GM12865 (cell line): ENCODE results near the gene ELAVL1.

Experiments used
- DNase-seq: peaks from one replicate; pipeline ENCODE4 v3.0.0; 2010; ENCODE audit warnings: low read depth
- H3K4me3 ChIP-seq: 2 replicates; pipeline ENCODE4 v1.5.1; 2011; ENCODE audit warnings: mild to moderate bottlenecking, low read depth, low read length, control low read depth
- TF ChIP-seq, protein P1 (sequence below): IDR thresholded peaks from 2 replicates; pipeline ENCODE4 v1.5.1; 2011; ENCODE audit warnings: low read length, control low read depth, low read depth, inconsistent platforms; ENCODE audit not compliant: insufficient read depth; ENCODE audit errors: missing control alignments

Gene ELAVL1

DNA sequence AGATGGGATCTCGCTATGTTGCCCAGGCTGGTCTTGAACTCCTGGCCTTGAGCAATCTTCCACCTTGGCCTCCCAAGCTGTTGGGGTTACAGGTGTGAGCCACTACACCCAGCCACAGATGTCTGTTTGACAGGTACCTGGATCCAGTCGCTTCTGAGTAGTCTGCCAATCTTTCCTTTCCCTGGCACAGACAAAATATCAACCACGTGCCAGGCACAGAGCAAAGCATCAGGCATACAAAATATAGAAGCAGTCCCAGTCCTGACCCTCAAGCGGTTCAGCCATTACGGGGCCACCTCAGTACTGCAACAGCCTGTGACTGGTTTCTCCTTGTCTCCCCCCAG, 3.8 kb downstream of the ELAVL1 start:
- DNase-seq, result no peak
- peak overlapping the region; percentile 56 for H3K4me3 ChIP-seq
- TF ChIP-seq, protein P1, sequence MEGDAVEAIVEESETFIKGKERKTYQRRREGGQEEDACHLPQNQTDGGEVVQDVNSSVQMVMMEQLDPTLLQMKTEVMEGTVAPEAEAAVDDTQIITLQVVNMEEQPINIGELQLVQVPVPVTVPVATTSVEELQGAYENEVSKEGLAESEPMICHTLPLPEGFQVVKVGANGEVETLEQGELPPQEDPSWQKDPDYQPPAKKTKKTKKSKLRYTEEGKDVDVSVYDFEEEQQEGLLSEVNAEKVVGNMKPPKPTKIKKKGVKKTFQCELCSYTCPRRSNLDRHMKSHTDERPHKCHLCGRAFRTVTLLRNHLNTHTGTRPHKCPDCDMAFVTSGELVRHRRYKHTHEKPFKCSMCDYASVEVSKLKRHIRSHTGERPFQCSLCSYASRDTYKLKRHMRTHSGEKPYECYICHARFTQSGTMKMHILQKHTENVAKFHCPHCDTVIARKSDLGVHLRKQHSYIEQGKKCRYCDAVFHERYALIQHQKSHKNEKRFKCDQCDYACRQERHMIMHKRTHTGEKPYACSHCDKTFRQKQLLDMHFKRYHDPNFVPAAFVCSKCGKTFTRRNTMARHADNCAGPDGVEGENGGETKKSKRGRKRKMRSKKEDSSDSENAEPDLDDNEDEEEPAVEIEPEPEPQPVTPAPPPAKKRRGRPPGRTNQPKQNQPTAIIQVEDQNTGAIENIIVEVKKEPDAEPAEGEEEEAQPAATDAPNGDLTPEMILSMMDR, result no peak

DNA sequence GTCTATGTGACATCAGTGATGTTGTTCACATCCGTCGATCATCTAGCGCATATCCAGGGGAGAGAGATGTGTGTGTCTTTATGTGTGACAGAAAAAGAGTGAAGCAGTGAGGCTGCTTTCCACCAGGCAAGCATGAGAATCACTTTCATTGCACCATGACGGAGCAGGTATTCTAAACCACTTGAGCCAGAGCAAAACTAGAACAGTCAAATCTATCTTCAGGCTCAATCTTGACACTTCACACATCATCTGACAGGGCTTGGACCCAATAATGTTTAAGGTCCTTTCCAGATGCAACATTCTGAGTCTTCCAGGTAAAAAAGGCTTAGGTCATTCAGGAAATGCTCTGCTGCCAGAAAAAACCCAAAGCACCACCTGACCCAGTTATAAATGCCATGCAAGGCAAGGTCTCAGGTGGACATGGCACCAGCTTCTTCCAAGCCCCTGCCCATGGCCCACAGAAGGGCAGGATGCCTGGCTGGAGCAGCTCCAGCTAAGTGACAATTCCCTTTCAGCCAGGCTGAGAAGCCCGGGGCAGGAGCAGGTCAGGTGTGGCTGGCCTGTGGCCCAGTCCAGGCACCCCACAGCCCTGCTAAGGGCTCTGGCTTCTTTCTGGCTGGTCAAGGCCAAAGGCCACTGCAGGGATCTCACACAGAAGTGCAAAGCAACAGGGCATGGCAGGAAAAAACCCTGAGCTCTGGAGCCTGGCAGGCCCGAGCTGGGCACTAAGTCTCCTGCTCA, 5.0 kb downstream of the ELAVL1 start:
- TF ChIP-seq, protein P1, result no peak
- no peak overlapping the region for H3K4me3 ChIP-seq
- DNase-seq, result peak; percentile 19

DNA sequence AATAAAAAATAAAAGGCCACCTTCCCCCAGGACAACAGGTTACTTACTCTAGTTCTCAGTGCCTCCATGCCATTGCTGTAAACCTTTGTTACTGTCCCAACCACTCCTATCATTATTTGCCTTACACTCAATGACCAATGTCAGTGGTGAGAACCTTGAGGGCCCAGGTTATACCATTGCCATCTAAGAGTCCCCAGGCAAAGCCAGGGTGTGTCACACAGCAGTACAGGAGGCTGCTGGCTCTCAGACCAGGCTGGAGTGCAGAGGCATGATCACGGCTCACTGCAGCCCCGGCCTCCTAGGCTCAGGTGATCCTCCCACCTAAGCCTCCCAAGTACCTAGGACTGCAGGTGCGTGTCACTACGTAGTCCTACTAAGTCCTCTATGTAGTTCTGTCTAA, 6.1 kb downstream of the ELAVL1 start:
- TF ChIP-seq, protein P1, result no peak
- DNase-seq, result no peak

DNA sequence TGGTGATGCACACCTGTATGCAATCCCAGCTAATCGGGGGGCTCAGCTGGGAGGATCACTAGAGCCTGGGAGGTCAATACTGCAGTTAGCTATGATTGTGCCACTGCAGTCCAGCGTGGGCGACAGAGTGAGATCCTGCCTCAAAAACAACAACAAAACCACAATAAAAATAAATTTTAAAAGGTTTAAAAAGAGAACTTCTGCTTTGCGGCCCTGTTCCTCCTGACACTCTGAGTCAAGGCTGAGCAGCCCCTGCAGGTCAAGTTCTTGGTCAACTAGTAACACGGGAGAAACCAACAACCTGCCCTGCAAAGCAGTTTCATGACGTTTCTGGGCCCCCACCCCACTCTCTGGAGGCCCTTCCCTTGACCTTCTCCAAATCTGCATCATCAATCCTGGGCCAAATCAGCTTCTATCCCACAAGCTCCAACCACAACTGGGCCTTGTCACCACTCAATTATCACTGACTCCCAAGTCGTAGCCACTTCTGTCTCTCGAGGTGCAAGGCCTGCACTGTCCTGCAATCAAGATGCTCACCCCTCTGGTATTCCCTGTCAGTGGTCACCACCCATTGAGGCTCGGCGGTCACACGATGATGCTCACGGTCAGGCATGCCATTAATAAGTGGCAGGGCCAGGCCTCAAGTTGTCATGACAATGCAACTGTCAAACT, 7.5 kb downstream of the ELAVL1 start:
- DNase-seq, result no peak
- no peak overlapping the region for H3K4me3 ChIP-seq
- TF ChIP-seq, protein P1, result no peak

More for the DNA sequence above, 6.1 kb downstream of the ELAVL1 start:
- H3K4me3 ChIP-seq, result no peak overlapping the region

DNA sequence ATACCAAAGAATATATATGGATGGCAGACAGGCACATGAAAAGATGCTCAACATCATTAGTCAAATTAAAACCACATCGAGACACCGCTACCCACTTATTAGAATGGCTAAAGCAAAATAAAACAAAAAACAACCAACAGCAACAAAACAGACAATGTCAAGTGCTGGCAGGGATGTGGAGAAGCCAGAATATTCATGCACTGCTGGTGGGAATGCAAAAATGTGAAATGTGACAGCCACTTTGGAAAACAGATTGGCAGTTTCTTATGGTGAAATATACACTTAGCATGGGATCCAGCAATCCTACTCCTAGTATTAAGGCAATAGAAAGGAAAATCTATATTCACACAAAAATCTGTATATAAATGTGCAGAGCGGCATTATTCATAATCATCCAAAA, 8.6 kb downstream of the ELAVL1 start:
- TF ChIP-seq, protein P1, result no peak
- DNase-seq, result no peak
- H3K4me3 ChIP-seq, result no peak overlapping the region

DNA sequence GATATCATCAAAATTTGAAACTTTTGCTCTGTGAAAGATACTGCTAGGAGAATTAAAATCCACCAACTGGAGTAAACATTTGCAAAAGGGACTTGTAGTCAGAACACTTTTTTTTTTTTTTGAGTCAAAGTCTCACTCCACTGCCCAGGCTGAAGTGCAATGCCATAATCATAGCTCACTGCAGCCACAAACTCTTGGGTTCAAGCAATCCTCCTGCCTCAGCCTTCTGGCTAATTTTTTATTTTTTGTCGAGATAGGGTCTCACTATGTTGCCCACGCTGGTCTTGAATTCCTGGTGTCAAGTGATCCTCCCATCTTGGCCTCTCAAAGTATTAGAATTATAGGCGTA, 9.7 kb downstream of the ELAVL1 start:
- TF ChIP-seq, protein P1, result no peak
- no peak overlapping the region for H3K4me3 ChIP-seq
- no peak for DNase-seq
